ENCODE data around the gene TMEM9B. TPM values are rescaled to one million over a fixed set of nuclear protein-coding genes. Genes with fewer than 3 reads are reported as not detected.

The TMEM9B gene
- total and polyA plus RNA-seq, 11 donors: 38.8 to 79.5 (median 46.5) TPM

DNA sequence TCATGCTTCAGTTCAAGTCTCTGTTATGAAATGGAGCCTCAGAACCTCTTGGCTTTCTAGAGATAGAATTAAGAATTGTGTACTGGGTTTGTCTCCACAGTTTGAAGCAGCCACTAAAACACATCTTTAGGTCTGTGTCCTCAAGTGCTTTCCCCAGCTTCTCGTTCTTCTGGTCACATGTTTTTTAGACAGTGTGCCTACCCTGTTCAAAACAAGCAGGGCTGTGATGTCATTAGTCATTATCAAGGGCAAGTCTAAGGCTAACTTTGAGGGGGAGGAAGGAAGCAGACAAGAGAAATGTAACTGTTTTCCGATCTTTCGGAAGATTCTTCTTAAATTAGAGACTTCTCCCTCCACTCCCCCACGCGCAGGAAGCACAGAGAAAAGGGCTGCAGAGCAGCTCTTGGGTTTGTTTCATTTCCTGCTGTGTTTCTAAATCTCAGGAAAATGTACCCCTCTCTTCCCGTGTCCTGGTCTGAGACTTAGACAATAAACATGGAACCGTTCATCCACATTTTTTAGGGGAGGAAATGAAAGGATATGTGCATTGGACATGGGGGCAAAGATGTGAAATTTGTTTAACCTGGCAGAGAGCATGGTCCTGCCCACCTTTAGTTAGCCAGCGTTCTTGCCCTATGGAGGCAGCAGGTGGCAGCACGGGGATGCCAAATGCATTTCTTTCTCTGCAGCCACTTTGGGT lies 50.1 kb downstream of the TMEM9B start:
- 8 to 16% (median 13%) methylated on average over 9 of the region's 9 CpGs for WGBS, 4 donors
- peak overlapping the region; percentile 2 to 81 (median 60) for H3K27ac ChIP-seq

DNA sequence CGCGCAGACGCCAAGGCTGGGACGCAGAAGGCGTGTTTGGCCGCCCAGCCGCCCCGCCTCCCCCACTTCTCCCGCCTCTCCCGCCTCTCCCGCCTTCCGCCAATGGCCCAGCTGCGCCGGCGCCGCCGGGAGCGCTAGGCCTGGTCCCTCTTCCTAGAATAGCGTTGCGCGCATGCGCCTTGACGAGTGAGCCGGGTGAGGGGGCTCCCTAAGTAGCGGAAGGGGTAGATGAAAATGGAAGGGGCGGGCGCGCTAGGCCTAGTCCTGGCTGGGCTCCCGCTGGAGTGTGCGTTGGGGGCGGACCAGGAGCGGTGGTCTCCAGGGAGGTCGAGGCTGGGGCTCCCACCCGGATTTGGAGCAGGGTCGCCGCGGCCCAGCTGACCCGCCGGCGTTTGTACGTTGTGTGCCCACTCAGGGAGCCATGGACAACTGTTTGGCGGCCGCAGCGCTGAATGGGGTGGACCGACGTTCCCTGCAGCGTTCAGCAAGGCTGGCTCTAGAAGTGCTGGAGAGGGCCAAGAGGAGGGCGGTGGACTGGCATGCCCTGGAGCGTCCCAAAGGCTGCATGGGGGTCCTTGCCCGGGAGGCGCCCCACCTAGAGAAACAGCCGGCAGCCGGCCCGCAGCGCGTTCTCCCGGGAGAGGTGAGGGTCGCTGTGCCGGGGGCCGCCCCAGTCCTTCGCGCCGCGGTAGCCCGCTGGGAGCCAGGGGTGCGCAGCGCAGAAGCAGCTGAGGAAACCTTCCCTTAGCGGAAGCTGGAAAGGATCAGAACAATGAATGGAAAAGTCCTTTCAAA lies 53.0 kb downstream of the TMEM9B start, which contains the start of gene AKIP1:
Gene AKIP1, plus strand, starts transcription at position 161 of the 795 bp plus-strand sequence. Its CDS starts 261 bp downstream, at position 422.
- 0 to 2% (median 1%) methylated on average over 43 to 68 of the region's 68 CpGs for WGBS, 4 donors
- Histone ChIP-seq H3K27me3 (no peaks in the 10 kb centered on the region), H3K9me3 (no peaks in the 10 kb centered on the region), H3K36me3 (peaks cover 0 to 13% (median 3%) of the 10 kb centered on the region in 9 donors), H3K4me3 (peak within 1 kb of the TSS; percentile 40 to 96 (median 85)), H3K4me1 (peaks cover 0 to 52% (median 25%) of the 10 kb centered on the region in 12 donors), H3K27ac (peak within 1 kb of the TSS; percentile 80 to 98 (median 94))
- ATAC-seq: peak; percentile 94 to 97 (median 96)
- intact Hi-C loops (cut with DNase I): loop anchor here in 9 of 10 donors (1.0 to 10.0 kb wide), 12 partner anchors 39 to 229 kb away; partner anchors contain the start of genes TMEM9B (in 6 of the 9), RPL27A (in 3 of the 9) and TRIM66 (in 3 of the 9)
- peak; percentile 97 to 98 (median 98) for DNase-seq
- TF ChIP-seq, protein P1, sequence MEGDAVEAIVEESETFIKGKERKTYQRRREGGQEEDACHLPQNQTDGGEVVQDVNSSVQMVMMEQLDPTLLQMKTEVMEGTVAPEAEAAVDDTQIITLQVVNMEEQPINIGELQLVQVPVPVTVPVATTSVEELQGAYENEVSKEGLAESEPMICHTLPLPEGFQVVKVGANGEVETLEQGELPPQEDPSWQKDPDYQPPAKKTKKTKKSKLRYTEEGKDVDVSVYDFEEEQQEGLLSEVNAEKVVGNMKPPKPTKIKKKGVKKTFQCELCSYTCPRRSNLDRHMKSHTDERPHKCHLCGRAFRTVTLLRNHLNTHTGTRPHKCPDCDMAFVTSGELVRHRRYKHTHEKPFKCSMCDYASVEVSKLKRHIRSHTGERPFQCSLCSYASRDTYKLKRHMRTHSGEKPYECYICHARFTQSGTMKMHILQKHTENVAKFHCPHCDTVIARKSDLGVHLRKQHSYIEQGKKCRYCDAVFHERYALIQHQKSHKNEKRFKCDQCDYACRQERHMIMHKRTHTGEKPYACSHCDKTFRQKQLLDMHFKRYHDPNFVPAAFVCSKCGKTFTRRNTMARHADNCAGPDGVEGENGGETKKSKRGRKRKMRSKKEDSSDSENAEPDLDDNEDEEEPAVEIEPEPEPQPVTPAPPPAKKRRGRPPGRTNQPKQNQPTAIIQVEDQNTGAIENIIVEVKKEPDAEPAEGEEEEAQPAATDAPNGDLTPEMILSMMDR (IDR thresholded peaks at IDR 0.05): no peak
- peak in 1 of 2 donors; percentile 74 for TF ChIP-seq POLR2A (IDR thresholded peaks at IDR 0.05)

More for the DNA sequence above, 50.1 kb downstream of the TMEM9B start:
- Histone ChIP-seq H3K27me3 (no peaks in the 10 kb centered on the region), H3K4me3 (peak overlapping the region in 9 of 12 donors; percentile 3 to 39 (median 22)), H3K9me3 (no peaks in the 10 kb centered on the region), H3K36me3 (peaks cover 0 to 42% (median 31%) of the 10 kb centered on the region in 9 donors), H3K4me1 (peaks cover 0 to 56% (median 38%) of the 10 kb centered on the region in 12 donors)
- DNase-seq (peak in 3 of 5 donors; percentile 22 to 40 (median 28)), ATAC-seq (peak in 1 of 4 donors; percentile 34)
- TF ChIP-seq POLR2A (IDR thresholded peaks at IDR 0.05): no peak
- TF ChIP-seq, protein P1 (IDR thresholded peaks at IDR 0.05): peak; percentile 25 to 69 (median 53)
- intact Hi-C loops (cut with DNase I): loop anchor here in 9 of 10 donors (2.0 to 10.0 kb wide), 10 partner anchors 42 to 232 kb away; partner anchors contain the start of genes TMEM9B (in 6 of the 9), RPL27A (in 3 of the 9) and TRIM66 (in 3 of the 9)

DNA sequence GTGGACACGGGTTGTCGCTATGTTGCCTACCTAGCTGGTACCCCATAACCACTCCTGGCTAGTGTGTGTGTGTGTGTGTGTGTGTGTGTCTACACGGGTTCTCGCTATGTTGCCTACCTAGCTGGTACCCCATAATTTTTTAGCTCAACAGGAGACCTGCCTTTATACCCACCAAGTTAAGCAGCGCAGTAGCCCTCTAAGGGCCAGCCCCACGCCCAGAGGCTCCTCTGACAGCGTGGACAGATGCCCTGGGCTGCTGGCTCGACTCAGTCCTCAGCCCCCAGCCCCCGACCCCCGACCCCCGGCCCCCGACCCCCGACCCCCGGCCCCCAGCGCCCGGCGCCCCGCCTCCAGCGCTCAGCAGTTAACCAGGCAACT lies 53.6 kb downstream of the TMEM9B start:
- TF ChIP-seq POLR2A (IDR thresholded peaks at IDR 0.05): no peak
- TF ChIP-seq, protein P1 (IDR thresholded peaks at IDR 0.05): no peak
- peak overlapping the region; percentile 40 to 96 (median 85) for H3K4me3 ChIP-seq
- intact Hi-C loops (cut with DNase I): loop anchor here in 9 of 10 donors (1.0 to 10.0 kb wide), 12 partner anchors 38 to 228 kb away; partner anchors contain the start of genes TMEM9B (in 6 of the 9), RPL27A (in 3 of the 9) and TRIM66 (in 3 of the 9)
- WGBS, 4 donors: 0 to 4% (median 1%) methylated on average over 3 to 19 of the region's 19 CpGs; no CpG with 5 or more reads in 1 of the 4 donors
- ATAC-seq: peak in 2 of 4 donors; percentile 10 to 16
- peaks cover 0 to 7% (median 0%) of the 10 kb centered on the region in 9 donors for H3K36me3 ChIP-seq
- H3K4me1 ChIP-seq: peaks cover 0 to 52% (median 25%) of the 10 kb centered on the region in 12 donors
- H3K27me3 ChIP-seq: no peaks in the 10 kb centered on the region
- H3K9me3 ChIP-seq: no peaks in the 10 kb centered on the region
- H3K27ac ChIP-seq: peak overlapping the region in 9 of 12 donors; percentile 87 to 98 (median 95)
- DNase-seq: no peak
